ENCODE measurements around the gene AP5Z1.

AP5Z1 gene

GRCh38 chr7:4782333-4783291, 7.2 kb downstream of the AP5Z1 start:
- no peak overlapping the region for H3K27ac ChIP-seq (replicated peaks)
- DNase-seq (ENCODE audit: low read depth in 1 of 2, low spot score in 1 of 2): no peak
- H3K27me3 ChIP-seq (ENCODE audit: insufficient read depth, poor library complexity, severe bottlenecking): no peaks in the 10 kb centered on the region
- TF ChIP-seq GABPA (IDR thresholded peaks at IDR 0.05; ENCODE audit: low read depth) (no peak), CTCF (IDR thresholded peaks at IDR 0.05; ENCODE audit: insufficient read depth, low read length) (no peak), REST (IDR thresholded peaks at IDR 0.05; ENCODE audit: insufficient replicate concordance, low read depth) (no peak), SPI1 (IDR thresholded peaks at IDR 0.05; ENCODE audit: borderline replicate concordance, low read depth) (no peak), POLR2AphosphoS5 (IDR thresholded peaks at IDR 0.05; ENCODE audit: low read depth) (no peak)
- no peak overlapping the region for H3K4me3 ChIP-seq (replicated peaks; ENCODE audit: insufficient read depth, low read length)

GRCh38 chr7:4783292-4783652, 7.8 kb downstream of the AP5Z1 start:
- DNase-seq (ENCODE audit: low read depth in 1 of 2, low spot score in 1 of 2): no peak
- H3K4me3 ChIP-seq (replicated peaks; ENCODE audit: insufficient read depth, low read length): no peak overlapping the region

More at GRCh38 chr7:4783292-4783652, 7.8 kb downstream of the AP5Z1 start:
- TF ChIP-seq CTCF (IDR thresholded peaks at IDR 0.05; ENCODE audit: insufficient read depth, low read length): no peak
- TF ChIP-seq REST (IDR thresholded peaks at IDR 0.05; ENCODE audit: insufficient replicate concordance, low read depth): no peak
- TF ChIP-seq POLR2AphosphoS5 (IDR thresholded peaks at IDR 0.05; ENCODE audit: low read depth): no peak
- TF ChIP-seq SPI1 (IDR thresholded peaks at IDR 0.05; ENCODE audit: borderline replicate concordance, low read depth): no peak
- TF ChIP-seq GABPA (IDR thresholded peaks at IDR 0.05; ENCODE audit: low read depth): no peak
- no peaks in the 10 kb centered on the region for H3K27me3 ChIP-seq (ENCODE audit: insufficient read depth, poor library complexity, severe bottlenecking)
- H3K27ac ChIP-seq (replicated peaks): no peak overlapping the region
